ENCODE data around the gene PGBD1.

DNA sequence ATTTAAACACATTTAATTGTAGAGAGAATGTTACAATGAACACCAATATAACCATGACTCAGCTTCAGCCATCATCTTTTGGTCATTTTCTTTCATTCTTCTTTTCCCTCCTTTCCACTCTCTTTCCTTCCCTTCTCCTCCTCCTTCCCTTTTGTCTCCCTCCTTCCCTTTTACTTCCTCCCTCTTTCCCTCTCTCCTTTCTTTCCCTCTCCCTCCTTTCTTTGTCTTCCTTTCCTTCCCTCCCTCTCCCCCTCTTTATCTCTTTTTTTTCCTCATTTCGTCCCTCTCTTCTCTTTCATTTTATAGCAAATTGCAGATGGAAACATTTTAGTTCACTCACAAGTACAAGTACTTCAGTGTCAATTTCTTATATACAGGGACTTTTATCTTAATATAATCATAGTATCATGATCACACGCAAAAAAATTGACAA is 70.1 kb downstream of the PGBD1 start:
- TF ChIP-seq EP300 (IDR thresholded peaks at IDR 0.05) (no peak), POLR2A (IDR thresholded peaks at IDR 0.05) (no peak)
- TF ChIP-seq, protein P1, sequence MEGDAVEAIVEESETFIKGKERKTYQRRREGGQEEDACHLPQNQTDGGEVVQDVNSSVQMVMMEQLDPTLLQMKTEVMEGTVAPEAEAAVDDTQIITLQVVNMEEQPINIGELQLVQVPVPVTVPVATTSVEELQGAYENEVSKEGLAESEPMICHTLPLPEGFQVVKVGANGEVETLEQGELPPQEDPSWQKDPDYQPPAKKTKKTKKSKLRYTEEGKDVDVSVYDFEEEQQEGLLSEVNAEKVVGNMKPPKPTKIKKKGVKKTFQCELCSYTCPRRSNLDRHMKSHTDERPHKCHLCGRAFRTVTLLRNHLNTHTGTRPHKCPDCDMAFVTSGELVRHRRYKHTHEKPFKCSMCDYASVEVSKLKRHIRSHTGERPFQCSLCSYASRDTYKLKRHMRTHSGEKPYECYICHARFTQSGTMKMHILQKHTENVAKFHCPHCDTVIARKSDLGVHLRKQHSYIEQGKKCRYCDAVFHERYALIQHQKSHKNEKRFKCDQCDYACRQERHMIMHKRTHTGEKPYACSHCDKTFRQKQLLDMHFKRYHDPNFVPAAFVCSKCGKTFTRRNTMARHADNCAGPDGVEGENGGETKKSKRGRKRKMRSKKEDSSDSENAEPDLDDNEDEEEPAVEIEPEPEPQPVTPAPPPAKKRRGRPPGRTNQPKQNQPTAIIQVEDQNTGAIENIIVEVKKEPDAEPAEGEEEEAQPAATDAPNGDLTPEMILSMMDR (IDR thresholded peaks at IDR 0.05) = no peak

Data from stomach (tissue), 4 donors.